ENCODE measurements around the gene PCP4.

Gene PCP4

DNA sequence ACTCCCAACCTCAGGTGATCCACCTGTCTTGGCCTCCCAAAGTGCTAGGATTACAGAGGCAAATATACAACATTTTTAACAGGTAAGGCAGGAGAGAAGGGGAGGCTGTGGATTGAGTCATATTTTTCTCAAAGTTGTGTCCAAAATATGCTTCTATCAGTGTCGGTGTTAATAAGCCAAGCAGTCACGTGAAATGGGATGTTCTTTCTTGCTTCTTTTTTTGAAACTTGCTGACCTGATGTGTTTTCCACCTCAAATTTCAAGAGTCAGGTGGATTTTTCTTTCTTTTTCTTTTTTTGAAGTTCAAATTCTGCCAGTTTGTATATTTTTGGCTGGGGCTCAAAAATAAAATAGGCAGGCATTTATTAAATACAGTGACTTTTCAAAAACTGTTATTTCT lies 91.5 kb downstream of the PCP4 start:
- Mint-ChIP-seq H3K36me3 (ENCODE audit: low read depth) (no peaks in the 10 kb centered on the region), H3K4me1 (no peaks in the 10 kb centered on the region), H3K27ac (no peak overlapping the region)

DNA sequence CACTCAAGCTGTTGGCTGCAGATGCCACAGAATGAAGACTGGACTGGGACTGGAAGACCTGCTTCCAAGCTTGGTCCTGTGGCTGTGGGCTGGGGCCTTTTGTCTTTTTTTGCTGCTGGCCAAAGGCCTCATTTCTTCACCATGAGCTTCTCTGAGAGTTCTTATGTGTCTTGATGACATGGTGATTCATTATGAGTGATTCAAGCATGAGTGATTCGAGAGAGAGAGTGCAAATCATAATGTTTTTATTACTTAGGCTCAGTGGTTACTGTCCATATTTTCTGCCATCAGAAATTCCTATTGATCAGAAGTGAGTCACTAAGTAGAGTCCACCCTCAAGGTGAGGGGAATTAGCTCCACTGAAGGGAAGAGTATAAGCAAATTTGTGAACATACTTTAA lies 94.0 kb downstream of the PCP4 start:
- DNase-seq: no peak
- Mint-ChIP-seq H3K27ac (no peak overlapping the region), H3K9me3 (peaks cover 14% of the 10 kb centered on the region), H3K4me3 (no peak overlapping the region), H3K27me3 (no peaks in the 10 kb centered on the region), H3K36me3 (ENCODE audit: low read depth) (no peaks in the 10 kb centered on the region), H3K4me1 (no peaks in the 10 kb centered on the region)
- no peak for ATAC-seq

More for the DNA sequence above, 91.5 kb downstream of the PCP4 start:
- no peak for DNase-seq
- peaks cover 10% of the 10 kb centered on the region for H3K9me3 Mint-ChIP-seq
- peaks cover 2% of the 10 kb centered on the region for H3K27me3 Mint-ChIP-seq
- no peak overlapping the region for H3K4me3 Mint-ChIP-seq
- ATAC-seq: no peak

DNA sequence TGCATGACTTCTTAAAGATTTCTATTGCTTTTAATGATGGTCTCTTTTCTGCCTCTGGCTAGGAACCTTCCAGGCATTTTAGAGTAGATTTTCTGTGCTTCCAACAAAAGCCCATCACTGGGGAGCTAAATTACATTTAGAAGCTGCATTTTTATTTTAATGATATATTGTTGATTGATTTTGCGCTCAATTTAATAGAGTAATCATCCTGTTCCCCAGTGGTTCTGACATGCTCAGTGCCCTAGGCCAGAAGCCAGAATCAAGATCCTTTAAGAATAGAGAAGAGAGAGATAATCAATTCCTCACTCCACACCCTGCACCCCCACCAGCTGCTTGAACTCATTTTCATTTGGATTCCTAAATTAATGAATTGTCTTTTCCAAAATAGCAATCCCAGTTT lies 97.8 kb downstream of the PCP4 start:
- H3K4me1 Mint-ChIP-seq: no peaks in the 10 kb centered on the region
- no peak for ATAC-seq
- H3K27ac Mint-ChIP-seq: no peak overlapping the region
- no peak overlapping the region for H3K4me3 Mint-ChIP-seq
- no peaks in the 10 kb centered on the region for H3K36me3 Mint-ChIP-seq (ENCODE audit: low read depth)
- H3K9me3 Mint-ChIP-seq: peaks cover 16% of the 10 kb centered on the region
- no peaks in the 10 kb centered on the region for H3K27me3 Mint-ChIP-seq
- no peak for DNase-seq

DNA sequence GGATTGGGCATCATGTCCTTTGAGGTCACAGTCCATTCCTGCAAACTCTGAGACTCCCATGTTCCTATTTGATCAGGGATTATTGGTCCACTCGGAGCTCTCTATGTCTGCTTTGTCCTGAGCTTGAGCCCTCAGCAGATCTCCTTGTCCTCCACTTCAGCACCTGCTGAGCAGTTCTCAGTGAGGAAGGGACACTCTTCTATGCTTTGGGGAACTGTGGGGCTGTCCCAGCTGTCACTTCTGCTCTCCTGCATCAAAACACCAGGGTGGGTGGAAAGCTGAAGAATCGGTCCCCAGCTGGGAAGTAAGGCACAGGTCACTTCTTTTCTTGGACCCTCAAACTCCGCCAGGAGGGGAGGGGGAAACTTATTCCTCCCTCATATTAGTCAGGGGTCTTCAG lies 99.5 kb downstream of the PCP4 start:
- Mint-ChIP-seq H3K4me3 (no peak overlapping the region), H3K27me3 (no peaks in the 10 kb centered on the region), H3K9me3 (peaks cover 9% of the 10 kb centered on the region), H3K36me3 (ENCODE audit: low read depth) (no peaks in the 10 kb centered on the region), H3K4me1 (no peaks in the 10 kb centered on the region), H3K27ac (no peak overlapping the region)
- no peak for DNase-seq
- no peak for ATAC-seq

DNA sequence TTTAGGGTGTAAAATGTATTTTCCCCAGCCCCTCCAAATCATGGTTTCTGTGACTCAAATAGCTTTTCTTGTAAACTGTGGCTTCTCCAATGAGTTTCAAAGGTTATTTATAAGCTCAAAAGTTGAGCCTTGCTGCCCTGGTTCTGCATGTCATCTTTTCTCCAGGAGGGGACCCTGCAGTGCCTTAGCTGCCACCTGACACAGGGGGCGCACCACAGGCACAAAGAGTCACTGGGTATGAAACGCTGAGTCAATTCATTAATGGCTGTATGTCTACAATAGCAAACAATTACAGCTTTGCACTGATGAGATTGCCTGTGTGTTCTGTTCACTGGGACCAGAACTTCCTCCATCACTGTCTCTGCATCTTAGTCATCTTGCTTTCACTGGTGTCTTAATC lies 100.8 kb downstream of the PCP4 start:
- H3K36me3 Mint-ChIP-seq (ENCODE audit: low read depth): no peaks in the 10 kb centered on the region
- H3K4me3 Mint-ChIP-seq: no peak overlapping the region
- H3K9me3 Mint-ChIP-seq: peaks cover 9% of the 10 kb centered on the region
- ATAC-seq (no peak), DNase-seq (no peak)
- H3K4me1 Mint-ChIP-seq: no peaks in the 10 kb centered on the region
- H3K27ac Mint-ChIP-seq: no peak overlapping the region
- H3K27me3 Mint-ChIP-seq: no peaks in the 10 kb centered on the region

DNA sequence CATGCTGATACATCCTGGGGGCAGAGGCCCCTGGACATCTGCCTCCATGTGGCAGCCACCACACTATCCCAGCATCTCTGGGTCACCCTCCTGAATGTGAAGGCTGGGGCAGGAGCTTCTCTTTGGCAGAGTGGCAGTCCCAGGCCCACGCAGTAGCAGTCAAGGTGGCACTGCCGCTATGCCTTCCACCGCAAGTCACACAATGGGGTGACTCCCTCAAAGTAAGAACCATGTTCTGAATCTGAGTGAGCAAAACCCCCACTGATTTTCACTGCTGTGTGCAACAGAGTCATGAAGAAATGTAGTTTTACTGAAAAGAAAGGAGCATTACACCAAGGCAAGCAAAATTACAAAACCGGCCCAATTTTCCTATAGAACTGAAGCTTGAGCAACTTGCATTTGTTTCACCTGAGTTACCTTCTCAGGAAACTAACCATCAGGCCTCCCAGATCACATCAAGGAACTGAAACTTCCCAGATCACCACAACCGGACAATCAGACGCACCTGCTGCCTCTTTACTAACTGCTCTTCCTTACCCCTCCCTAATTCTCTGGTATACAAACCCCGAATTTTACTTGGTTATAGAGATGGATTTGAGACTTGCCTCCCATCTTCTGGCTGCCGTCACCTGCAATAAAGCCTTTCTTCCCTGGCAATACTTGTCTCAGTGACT lies 102.6 kb downstream of the PCP4 start:
- H3K9me3 Mint-ChIP-seq: peaks cover 9% of the 10 kb centered on the region
- H3K4me3 Mint-ChIP-seq: no peak overlapping the region

DNA sequence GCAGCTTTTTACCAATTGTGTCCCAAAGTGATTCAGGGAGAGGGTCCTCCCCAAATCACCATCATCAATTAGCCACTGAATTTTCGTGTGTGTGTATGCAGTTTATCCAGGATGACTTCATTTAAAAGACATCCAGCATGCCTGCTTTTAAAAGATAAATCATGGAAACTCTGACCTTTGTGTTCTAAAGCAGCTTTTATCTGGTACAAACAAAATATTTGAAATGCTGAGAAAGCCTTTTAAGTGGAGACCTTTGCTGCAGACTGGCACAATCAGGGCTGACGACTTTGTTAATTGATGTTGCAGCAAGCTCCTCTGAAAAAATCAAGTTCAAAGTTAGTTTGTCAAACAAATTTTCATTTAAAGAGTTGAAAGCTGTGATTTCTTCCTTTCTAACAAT lies 104.7 kb downstream of the PCP4 start:
- no peaks in the 10 kb centered on the region for H3K27me3 Mint-ChIP-seq
- H3K36me3 Mint-ChIP-seq (ENCODE audit: low read depth): no peaks in the 10 kb centered on the region
- H3K9me3 Mint-ChIP-seq: peaks cover 2% of the 10 kb centered on the region
- no peaks in the 10 kb centered on the region for H3K4me1 Mint-ChIP-seq
- no peak overlapping the region for H3K4me3 Mint-ChIP-seq
- DNase-seq (no peak), ATAC-seq (no peak)
- H3K27ac Mint-ChIP-seq: no peak overlapping the region

More for the DNA sequence above, 102.6 kb downstream of the PCP4 start:
- Mint-ChIP-seq H3K27me3 (no peaks in the 10 kb centered on the region), H3K36me3 (ENCODE audit: low read depth) (no peaks in the 10 kb centered on the region), H3K4me1 (no peaks in the 10 kb centered on the region), H3K27ac (no peak overlapping the region)
- no peak for DNase-seq
- no peak for ATAC-seq

DNA sequence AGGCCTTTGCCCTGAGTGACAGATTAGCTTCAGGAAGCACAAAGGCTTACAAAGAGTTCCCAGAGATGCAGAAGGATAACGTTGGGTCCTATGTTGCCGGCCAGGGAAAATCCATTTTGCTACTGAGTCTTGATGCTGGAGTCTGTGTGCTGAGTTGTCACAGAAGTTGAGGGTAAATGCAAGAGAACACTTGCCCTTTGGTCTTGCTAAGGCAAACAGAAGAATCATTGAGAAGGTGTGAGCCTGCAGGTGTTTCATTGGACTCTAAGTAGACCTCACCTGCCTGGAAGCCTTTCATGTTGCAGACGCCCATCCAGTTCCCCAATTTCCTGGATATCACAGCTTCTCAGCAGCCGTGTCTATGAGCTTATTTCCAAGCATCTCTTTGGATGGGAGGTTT lies 105.2 kb downstream of the PCP4 start:
- H3K4me1 Mint-ChIP-seq: no peaks in the 10 kb centered on the region
- H3K36me3 Mint-ChIP-seq (ENCODE audit: low read depth): no peaks in the 10 kb centered on the region

DNA sequence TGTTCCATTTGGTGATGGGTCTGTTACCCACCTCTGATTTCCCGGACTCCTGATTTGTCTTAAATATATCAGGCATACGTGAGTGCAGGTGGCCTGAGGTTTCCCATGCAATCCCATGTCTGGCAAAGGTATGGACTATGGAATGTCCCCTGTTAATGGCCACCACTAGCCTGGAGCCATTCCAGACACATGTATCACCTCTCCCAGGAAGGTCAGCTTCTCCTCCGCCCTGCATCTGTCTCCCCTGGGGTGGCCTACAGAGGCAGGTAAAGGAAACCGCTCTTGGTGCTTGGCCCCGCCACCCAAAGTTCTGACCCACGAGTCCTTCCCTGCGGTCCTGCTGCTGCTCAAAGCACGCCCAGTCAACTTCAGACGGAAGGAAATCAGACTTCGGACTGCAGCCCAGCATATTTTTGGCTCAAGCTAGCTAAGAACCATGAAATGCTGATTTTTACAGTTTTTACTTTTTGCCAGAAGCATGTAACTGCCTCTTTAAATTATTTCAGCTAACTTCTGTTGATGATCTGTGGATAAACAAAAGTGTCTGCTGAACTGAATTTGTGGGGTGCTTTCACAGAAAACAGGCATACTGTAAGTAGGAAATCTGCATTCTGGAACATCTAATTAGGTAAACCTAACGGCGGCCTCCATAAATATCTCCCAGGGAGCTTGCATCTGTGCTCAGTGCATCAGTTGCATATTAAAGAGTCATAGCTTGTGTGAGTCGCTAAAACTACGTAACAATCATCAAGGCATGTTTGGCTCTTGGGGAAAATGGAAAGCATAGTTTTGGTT lies 105.9 kb downstream of the PCP4 start:
- Mint-ChIP-seq H3K4me1 (no peaks in the 10 kb centered on the region), H3K4me3 (no peak overlapping the region), H3K9me3 (no peaks in the 10 kb centered on the region), H3K27me3 (no peaks in the 10 kb centered on the region), H3K36me3 (ENCODE audit: low read depth) (no peaks in the 10 kb centered on the region), H3K27ac (no peak overlapping the region)
- DNase-seq (no peak), ATAC-seq (no peak)

More for the DNA sequence above, 105.2 kb downstream of the PCP4 start:
- Mint-ChIP-seq H3K9me3 (no peaks in the 10 kb centered on the region), H3K4me3 (no peak overlapping the region), H3K27me3 (no peaks in the 10 kb centered on the region), H3K27ac (no peak overlapping the region)
- DNase-seq (no peak), ATAC-seq (no peak)

DNA sequence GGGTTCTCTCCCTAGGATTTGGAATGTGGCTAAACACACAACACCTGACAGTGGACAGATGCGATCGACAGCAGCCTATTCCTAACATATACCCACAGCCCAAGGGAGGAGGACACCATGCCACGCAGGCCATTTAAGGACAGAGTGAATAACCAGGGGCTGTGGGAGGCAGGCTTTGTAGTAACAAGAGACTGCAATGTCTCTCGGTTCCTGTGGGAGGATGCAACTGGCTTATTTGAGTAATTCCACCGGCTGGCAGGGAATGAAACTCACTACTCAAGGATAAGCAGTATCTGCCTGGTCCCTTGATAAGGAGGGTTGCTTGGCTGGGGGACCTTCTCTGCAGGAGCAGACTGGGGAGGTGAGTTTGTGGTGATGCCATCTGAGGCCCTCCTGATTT lies 109.6 kb downstream of the PCP4 start:
- H3K27me3 Mint-ChIP-seq: no peaks in the 10 kb centered on the region
- H3K9me3 Mint-ChIP-seq: no peaks in the 10 kb centered on the region
- no peak overlapping the region for H3K4me3 Mint-ChIP-seq
- no peak overlapping the region for H3K27ac Mint-ChIP-seq
- no peak for DNase-seq
- no peaks in the 10 kb centered on the region for H3K36me3 Mint-ChIP-seq (ENCODE audit: low read depth)
- H3K4me1 Mint-ChIP-seq: no peaks in the 10 kb centered on the region
- no peak for ATAC-seq

Data from activated naive CD8-positive, alpha-beta T cell treated with anti-CD3 and anti-CD28 coated beads, Interleukin-2, amount 50 U/mL, for 24 hours (primary cell).